ENCODE results near the gene RHBDL3. TPM values are rescaled to one million over a fixed set of nuclear protein-coding genes. Genes with fewer than 3 reads are reported as not detected.

The RHBDL3 gene
- polyA plus RNA-seq, 1 donor (not counting 4 experiments of a cell fraction or from before 2014, with no cell fraction given), result not detected

DNA sequence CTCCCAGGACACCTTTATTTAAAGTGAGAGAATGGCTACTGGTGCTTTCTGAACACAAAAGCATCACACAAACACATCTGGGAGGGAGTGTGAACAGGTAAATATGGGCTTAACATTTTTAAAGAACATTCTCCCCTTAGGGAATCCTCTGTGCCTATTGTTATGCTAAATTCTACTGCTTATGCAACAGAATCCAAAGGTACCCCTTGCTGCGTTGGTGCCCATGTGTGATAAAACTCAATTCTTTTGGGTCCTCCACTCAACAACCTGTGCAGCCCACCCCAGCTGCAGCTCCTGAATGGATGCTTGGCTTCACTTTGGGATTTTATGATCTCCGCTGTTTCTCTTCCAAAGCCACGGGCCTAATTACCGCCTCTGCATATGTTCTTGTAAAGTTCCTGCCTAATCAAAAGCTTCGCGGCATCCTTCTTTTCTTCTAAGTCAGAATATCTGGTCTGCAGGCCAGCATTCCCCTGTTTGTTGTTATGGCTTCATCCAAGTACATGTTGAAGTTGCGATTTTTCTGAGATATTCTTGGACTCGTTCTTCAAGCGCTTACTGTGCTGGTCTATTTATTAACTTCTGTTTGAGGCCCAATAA lies 23.9 kb downstream of the RHBDL3 start:
- no peak for FAIRE-seq

GRCh38 chr17:32292094-32292493 lies 26.5 kb downstream of the RHBDL3 start:
- Histone ChIP-seq H2AFZ (ENCODE audit: control insufficient read depth, low read length) (no peak overlapping the region), H3K36me3 (ENCODE audit: control insufficient read depth in 2 of 2, extremely low read depth in 1 of 2, insufficient read depth in 2 of 2, low read length in 2 of 2) (no peaks in the 10 kb centered on the region), H3K27me3 (ENCODE audit: control insufficient read depth, extremely low read depth, insufficient read depth, low read length) (peaks cover 4% of the 10 kb centered on the region), H3K9me3 (ENCODE audit: control insufficient read depth, low read depth, low read length) (no peaks in the 10 kb centered on the region), H3K9me1 (ENCODE audit: control insufficient read depth, extremely low read depth, insufficient read depth, low read length) (no peaks in the 10 kb centered on the region), H3K27ac (ENCODE audit: control insufficient read depth, insufficient read depth, low read length) (no peak overlapping the region), H3K4me1 (ENCODE audit: control insufficient read depth, extremely low read depth, insufficient read depth, low read length) (no peaks in the 10 kb centered on the region), H3K9ac (ENCODE audit: control insufficient read depth, extremely low read depth, insufficient read depth, low read length) (no peak overlapping the region), H3K79me2 (ENCODE audit: control insufficient read depth, insufficient read depth, low read length) (no peaks in the 10 kb centered on the region), H3K4me2 (ENCODE audit: control insufficient read depth, extremely low read depth, insufficient read depth, low read depth, low read length) (no peak overlapping the region), H3K4me3 (ENCODE audit: control insufficient read depth in 2 of 3, extremely low read depth in 1 of 3, insufficient read depth in 2 of 3, low read depth in 1 of 3, low read length in 3 of 3) (no peak overlapping the region), H4K20me1 (ENCODE audit: control insufficient read depth, extremely low read depth, insufficient read depth, low read length) (no peaks in the 10 kb centered on the region)
- DNase-seq (ENCODE audit: low read depth, low spot score) (no peak), FAIRE-seq (no peak)
- dilution Hi-C loops (cut with MboI; ENCODE audit: extremely low pct_ligation_motif_present, low sequenced_read_pairs), result no loop called here
- TF ChIP-seq EZH2 (IDR thresholded peaks at IDR 0.05; ENCODE audit: low read length), result no peak
- TF ChIP-seq, protein P1, sequence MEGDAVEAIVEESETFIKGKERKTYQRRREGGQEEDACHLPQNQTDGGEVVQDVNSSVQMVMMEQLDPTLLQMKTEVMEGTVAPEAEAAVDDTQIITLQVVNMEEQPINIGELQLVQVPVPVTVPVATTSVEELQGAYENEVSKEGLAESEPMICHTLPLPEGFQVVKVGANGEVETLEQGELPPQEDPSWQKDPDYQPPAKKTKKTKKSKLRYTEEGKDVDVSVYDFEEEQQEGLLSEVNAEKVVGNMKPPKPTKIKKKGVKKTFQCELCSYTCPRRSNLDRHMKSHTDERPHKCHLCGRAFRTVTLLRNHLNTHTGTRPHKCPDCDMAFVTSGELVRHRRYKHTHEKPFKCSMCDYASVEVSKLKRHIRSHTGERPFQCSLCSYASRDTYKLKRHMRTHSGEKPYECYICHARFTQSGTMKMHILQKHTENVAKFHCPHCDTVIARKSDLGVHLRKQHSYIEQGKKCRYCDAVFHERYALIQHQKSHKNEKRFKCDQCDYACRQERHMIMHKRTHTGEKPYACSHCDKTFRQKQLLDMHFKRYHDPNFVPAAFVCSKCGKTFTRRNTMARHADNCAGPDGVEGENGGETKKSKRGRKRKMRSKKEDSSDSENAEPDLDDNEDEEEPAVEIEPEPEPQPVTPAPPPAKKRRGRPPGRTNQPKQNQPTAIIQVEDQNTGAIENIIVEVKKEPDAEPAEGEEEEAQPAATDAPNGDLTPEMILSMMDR (optimal IDR thresholded peaks at IDR 0.05 in 1 of 3, IDR thresholded peaks at IDR 0.05 in 1 of 3, conservative IDR thresholded peaks at IDR 0.05 in 1 of 3; ENCODE audit: extremely low read depth in 1 of 3, insufficient read depth in 2 of 3, low read length in 3 of 3), result no peak

More for the DNA sequence above, 23.9 kb downstream of the RHBDL3 start:
- H3K9ac ChIP-seq (ENCODE audit: control insufficient read depth, extremely low read depth, insufficient read depth, low read length), result no peak overlapping the region
- H3K27me3 ChIP-seq (ENCODE audit: control insufficient read depth, extremely low read depth, insufficient read depth, low read length), result peaks cover 2% of the 10 kb centered on the region
- TF ChIP-seq, protein P1 (optimal IDR thresholded peaks at IDR 0.05 in 1 of 3, IDR thresholded peaks at IDR 0.05 in 1 of 3, conservative IDR thresholded peaks at IDR 0.05 in 1 of 3; ENCODE audit: extremely low read depth in 1 of 3, insufficient read depth in 2 of 3, low read length in 3 of 3), result no peak
- TF ChIP-seq EZH2 (IDR thresholded peaks at IDR 0.05; ENCODE audit: low read length), result no peak
- H3K4me2 ChIP-seq (ENCODE audit: control insufficient read depth, extremely low read depth, insufficient read depth, low read depth, low read length), result no peak overlapping the region
- no peaks in the 10 kb centered on the region for H3K4me1 ChIP-seq (ENCODE audit: control insufficient read depth, extremely low read depth, insufficient read depth, low read length)
- dilution Hi-C loops (cut with MboI; ENCODE audit: extremely low pct_ligation_motif_present, low sequenced_read_pairs), result no loop called here
- H3K9me3 ChIP-seq (ENCODE audit: control insufficient read depth, low read depth, low read length), result no peaks in the 10 kb centered on the region
- H3K36me3 ChIP-seq (ENCODE audit: control insufficient read depth in 2 of 2, extremely low read depth in 1 of 2, insufficient read depth in 2 of 2, low read length in 2 of 2), result no peaks in the 10 kb centered on the region
- no peak overlapping the region for H3K27ac ChIP-seq (ENCODE audit: control insufficient read depth, insufficient read depth, low read length)
- no peaks in the 10 kb centered on the region for H4K20me1 ChIP-seq (ENCODE audit: control insufficient read depth, extremely low read depth, insufficient read depth, low read length)
- H3K79me2 ChIP-seq (ENCODE audit: control insufficient read depth, insufficient read depth, low read length), result no peaks in the 10 kb centered on the region
- H2AFZ ChIP-seq (ENCODE audit: control insufficient read depth, low read length), result no peak overlapping the region
- DNase-seq (ENCODE audit: low read depth, low spot score), result no peak
- no peak overlapping the region for H3K4me3 ChIP-seq (ENCODE audit: control insufficient read depth in 2 of 3, extremely low read depth in 1 of 3, insufficient read depth in 2 of 3, low read depth in 1 of 3, low read length in 3 of 3)
- no peaks in the 10 kb centered on the region for H3K9me1 ChIP-seq (ENCODE audit: control insufficient read depth, extremely low read depth, insufficient read depth, low read length)

Data from keratinocyte (primary cell).